PFSK-1 (cell line): ENCODE data around the gene ASF1B.

Experiments used
- POLR2AphosphoS5 ChIP-seq: IDR thresholded peaks from 2 replicates; pipeline ENCODE4 v1.6.1; 2012; ENCODE audit warnings: low read depth, mild to moderate bottlenecking, control low read depth, low read length, moderate library complexity
- SIN3A ChIP-seq: IDR thresholded peaks from 2 replicates; pipeline ENCODE4 v1.6.1; 2012; ENCODE audit warnings: mild to moderate bottlenecking, low read length, moderate library complexity, borderline replicate concordance; ENCODE audit not compliant: insufficient read depth
- TAF1 ChIP-seq: IDR thresholded peaks from 2 replicates; pipeline ENCODE4 v1.6.1; 2012; ENCODE audit warnings: low read length, control low read depth, borderline replicate concordance; ENCODE audit not compliant: insufficient read depth

DNA sequence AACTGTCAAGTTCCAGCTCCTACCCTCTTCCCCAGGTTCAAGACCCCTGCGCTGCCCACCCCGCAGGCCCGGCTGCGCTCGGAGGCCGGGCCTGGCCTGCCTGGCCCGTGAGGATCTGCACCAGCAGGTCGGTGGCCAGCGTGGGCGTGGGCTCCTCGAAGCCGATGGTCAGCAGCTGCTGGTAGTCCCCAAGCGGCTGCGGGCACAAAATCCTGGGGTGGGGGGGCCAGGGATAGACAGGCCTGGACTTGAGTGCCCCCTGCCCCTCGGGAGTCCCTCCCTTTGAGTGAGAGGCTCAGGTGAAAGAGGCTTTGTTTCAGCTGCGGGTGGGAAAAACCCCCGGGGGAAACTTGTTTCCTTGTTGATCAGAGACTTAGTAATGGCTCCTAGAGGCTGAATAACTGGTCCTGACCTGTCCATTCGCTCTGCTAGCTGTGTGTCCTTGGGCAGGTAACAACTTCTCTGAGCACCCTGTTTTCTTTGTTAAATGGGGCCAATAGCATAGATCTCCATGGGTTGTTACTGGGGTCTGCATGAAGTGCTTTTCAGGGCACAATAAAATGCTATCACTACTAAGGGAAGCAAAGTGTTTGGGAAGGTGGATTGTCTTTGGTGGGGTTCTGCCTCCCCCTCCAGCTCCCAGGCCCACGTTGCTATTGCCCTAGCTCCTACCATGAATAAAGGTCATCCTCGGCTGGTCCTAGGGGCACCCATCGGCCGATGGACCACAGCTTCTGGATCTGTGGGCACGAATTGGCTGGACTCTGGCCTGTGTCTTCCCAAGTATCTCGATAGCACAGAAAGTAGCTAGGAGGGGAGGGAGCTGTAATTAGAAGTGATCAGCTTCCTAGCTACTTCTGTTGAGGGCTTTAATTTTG, 54.4 kb downstream of the ASF1B start:
- no peak for TF ChIP-seq POLR2AphosphoS5
- TF ChIP-seq SIN3A = no peak
- TF ChIP-seq TAF1 = no peak
